DMS 273 (cell line): ENCODE data around the gene DUSP7.

Source experiments
- DNase-seq: peaks from one replicate; lab custom pipeline; 2025; ENCODE audit not compliant: unreplicated experiment; lab: John Stamatoyannopoulos, UW

Gene DUSP7

GRCh38 chr3:52056521-52056967, at the start of gene DUSP7:
DUSP7 (minus strand) TSS chr3:52056571; CDS start chr3:52056366, 205 bp downstream.
- DNase-seq, result peak; percentile 87

DNA sequence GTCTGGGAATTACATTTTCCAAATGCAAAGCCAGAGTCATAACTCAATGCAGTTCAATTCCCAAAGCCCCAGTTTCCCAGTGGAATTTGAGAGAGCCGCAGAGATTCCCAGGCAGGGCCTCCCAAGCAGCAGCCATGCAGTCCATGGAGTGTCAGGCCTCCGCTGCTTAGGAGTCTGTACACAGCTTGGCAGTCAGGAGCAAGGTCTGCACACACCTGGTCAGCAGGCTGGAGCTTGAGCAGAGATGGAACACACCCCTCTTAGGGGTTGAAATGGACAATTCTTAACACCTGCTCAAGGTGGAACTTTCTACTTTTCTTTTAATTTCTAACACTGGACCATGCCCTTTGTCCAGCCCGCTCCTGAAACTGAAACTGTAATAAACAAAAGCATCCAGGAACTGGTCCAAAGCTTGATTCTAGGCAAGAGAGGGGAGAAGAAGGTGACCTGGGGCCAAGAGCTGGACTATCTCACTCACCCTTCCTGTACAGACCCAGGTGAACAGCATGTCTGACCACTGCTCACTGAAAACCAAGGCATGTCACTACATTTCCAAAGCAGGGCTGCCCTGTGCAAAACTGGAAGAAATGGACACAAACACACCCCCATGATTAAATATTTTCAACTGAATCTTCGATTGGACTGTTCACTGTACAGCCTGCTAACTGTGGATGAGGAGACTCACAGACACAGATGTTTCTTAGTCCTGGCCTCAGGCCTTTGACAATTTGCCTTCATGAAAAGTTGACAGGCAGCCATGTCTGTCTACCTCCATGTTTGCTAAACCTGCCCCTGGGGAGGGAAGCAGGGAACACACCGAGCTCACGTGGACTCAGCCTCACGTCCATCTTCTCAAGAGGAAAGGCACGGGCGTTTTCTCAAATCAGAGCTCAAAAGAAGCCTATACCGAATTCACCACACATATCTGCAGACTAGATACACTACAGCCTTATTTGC, 48.6 kb upstream of the DUSP7 start:
- no peak for DNase-seq

- DNase-seq, result no peak
Observed at GRCh38 chr3:52102934-52103333, 46.6 kb upstream of the DUSP7 start.

DNA sequence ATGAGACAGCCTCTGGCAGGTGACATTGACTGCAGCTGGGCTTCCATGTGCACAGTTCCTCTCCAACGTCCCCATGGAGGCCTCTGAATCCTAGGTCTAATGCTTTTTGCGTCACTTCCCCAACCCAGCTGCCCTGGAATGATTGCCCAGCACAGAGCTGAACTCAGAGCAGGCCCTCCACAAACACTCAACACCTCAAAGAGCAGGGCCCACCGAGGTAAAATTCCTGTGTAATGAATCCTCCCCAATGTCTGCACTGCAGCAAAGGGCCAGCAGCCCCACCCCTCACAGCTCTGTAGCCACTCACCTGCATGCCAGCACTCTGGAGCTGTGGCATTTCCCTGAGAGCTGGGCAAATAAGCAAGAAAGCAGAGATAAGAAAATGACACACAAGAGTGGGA, 42.6 kb upstream of the DUSP7 start:
- DNase-seq, result no peak

GRCh38 chr3:52097851-52098507, 41.6 kb upstream of the DUSP7 start:
- no peak for DNase-seq

- DNase-seq, result no peak
Observed at GRCh38 chr3:52095990-52096775, 39.8 kb upstream of the DUSP7 start.

GRCh38 chr3:52094571-52095485, 38.5 kb upstream of the DUSP7 start:
- DNase-seq, result no peak

GRCh38 chr3:52093756-52094545, 37.6 kb upstream of the DUSP7 start:
- no peak for DNase-seq

DNA sequence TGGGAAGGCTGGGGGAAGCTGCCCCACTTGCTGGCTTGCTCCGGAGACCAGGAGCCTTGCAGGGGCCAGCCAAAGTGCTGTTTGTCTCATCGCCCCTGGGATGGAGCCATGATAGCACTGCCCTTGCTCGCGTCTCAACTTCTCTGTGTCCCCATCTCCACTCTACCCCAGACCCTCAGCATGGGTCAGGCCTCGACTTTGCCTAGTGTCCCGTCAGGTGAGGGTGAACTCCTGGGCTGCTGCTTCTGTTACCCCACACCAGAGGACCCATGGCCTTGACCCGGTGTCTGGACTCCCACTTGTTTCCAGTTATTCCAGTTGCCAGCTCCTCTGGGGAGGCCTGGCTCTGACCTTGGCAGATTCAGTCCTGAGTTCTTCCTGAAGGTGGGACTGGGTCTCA, 36.5 kb upstream of the DUSP7 start:
- DNase-seq, result no peak

GRCh38 chr3:52092271-52092660, 35.9 kb upstream of the DUSP7 start:
- no peak for DNase-seq

GRCh38 chr3:52091586-52092270, 35.4 kb upstream of the DUSP7 start:
- DNase-seq, result peak; percentile 60

- DNase-seq, result no peak
Observed at GRCh38 chr3:52090933-52091468, 34.6 kb upstream of the DUSP7 start.

DNA sequence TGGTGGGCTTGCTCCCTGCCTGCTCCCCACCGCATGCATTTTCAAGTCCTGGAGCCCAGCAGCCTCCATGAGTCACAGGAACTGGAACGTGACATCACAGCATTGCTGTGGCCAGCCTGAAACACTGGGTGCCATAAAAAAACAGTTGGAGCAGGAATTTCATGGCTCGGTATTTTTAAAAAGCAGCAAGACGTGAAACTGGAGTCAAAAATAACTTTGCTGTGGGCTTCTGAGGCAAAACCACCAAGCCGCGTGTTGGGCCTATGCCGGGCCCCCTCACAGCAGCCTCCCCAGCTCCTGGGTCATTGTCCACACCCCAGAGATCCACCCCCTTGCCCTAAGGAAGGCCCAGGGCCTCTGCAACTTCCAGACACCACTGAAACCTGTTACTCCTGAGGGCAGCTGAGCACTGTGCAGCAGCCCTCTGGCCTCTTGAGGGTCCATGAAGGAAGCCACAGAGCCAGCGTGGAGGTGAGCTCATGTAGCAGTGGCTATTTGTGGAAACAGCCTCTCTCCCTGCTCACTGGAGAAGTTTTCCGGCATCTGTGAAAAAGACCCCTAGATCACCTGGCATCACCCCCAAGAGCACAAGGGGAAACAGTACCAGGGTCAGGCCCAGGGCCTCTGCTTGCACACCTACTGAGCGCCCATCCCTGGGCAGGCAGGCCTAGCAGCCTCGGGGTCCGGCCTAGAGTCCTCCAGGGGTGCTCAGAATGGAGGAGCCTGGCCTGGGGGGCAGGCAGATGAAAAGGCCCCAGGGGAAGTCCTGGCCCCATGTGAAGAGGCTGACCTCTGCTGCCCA, 34.0 kb upstream of the DUSP7 start:
- no peak for DNase-seq

DNA sequence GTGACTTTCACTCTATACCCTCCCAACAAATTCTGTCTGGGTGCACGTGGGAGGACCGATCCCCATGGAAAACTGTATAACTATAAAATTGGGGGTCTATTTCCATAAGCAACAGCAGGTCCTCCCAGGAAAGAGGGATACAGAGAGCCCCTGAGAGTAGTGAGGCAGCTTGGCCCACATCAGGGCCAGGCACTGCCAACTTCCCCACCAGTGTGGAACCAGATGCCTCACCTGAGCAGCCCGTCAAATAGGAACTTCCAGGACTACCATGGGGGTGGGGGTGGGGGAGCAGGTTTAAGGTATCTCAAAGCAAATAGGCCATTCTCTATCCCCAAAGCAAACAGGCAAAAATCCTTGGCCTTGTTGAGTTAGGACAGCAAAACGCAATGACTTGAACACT, 33.3 kb upstream of the DUSP7 start:
- DNase-seq, result no peak

DNA sequence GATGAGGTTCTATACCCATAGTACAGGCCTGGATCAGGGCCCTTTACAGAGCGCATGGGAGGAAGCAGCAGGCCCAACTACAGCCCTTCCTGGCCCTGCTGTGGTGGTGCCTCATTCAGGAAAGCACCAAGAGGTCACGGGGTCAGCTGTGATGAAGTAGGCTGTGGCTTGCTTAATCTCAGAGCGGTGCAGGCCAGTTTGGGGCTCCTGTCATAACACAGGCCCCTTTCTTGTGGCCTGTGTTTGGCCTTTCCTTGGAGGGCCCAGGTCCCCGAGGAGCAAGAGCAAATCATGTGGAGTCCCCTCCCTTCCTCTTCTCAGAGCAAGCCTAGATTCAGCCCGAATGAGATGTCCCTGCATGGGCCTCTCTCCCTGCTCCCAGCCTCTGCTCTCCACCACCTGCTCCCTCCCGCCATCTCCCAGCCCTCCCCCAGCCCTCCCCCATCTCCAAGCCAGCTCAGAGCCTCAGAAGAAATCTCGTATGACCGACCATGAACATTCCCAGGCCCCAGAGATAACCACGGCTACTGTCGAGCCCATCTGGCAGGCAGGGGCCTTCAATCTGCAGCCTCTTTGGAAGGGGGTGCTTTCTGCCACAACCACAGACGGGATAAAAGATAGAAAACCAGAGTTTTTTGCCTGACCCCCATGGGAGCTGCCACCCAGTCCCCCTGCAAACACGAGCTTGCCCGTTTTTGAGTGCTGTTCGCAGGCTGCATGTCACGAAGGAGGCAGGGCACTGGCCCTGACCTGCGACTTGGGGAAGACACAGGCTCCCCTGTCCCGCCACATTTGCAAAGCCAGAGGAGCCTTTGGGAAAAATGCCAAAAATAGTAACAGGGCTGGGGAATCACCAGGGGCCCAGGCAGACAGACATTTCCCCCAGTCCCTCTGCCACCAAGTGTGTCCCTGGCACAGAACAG, 32.3 kb upstream of the DUSP7 start:
- peak; percentile 44 for DNase-seq

DNA sequence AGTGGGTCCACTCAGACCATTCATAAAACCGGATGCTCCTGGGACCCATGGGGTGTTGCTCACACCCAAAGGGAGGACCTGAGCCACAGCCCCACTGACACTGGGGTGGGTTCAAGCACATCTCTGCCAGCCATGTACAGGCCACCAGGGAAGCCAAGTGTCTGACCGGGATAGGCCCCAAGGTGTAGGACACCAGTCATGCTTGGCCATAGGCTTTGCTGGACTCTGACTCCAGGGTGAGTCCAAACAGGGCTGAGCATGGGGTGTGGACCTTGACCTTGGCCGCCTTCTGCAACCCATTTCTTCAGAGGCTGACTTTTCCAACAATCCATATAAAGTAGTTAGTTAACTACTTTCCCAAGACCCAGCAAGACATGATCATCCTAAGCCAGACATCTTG, 31.4 kb upstream of the DUSP7 start:
- no peak for DNase-seq
